Suprapubic skin (tissue), 4 donors: ENCODE results near the gene SLC2A9. TPM values are rescaled to one million over a fixed set of nuclear protein-coding genes. Genes with fewer than 3 reads are reported as not detected.

ENCODE experiments used
- DNase-seq, 2 donors: peaks; one replicate each; pipeline ENCODE4 v3.0.0-alpha.2; 2019; ENCODE audit warnings: low spot score in 2 of 2
- H3K27ac ChIP-seq: fragments of 200-600 bp; sonication (generic); one replicate; pipeline ENCODE4 v1.5.1; 2019
- H3K27me3 ChIP-seq: fragments of 200-600 bp; sonication (generic); one replicate; pipeline ENCODE4 v1.5.1; 2019
- H3K36me3 ChIP-seq: fragments of 200-600 bp; sonication (generic); one replicate; pipeline ENCODE4 v1.5.1; 2019
- H3K4me1 ChIP-seq: fragments of 200-600 bp; sonication (generic); one replicate; pipeline ENCODE4 v1.5.1; 2019
- H3K4me3 ChIP-seq: fragments of 200-600 bp; sonication (generic); one replicate; pipeline ENCODE4 v1.5.1; 2019; ENCODE audit warnings: mild to moderate bottlenecking
- H3K9me3 ChIP-seq: fragments of 200-600 bp; sonication (generic); one replicate; pipeline ENCODE4 v1.5.1; 2019
- CTCF ChIP-seq, 2 donors: fragments of 200-600 bp in 1 of 2; fragments of 450-650 bp in 1 of 2; sonication (generic) in 1 of 2; IDR thresholded peaks; one replicate each; pipeline ENCODE4 v1.5.1; 2016 to 2019; ENCODE audit warnings: antibody characterized with exemption in 2 of 2, mild to moderate bottlenecking in 1 of 2, moderate library complexity in 1 of 2
- EP300 ChIP-seq: sonication (generic); formaldehyde crosslinking; IDR thresholded peaks from one replicate; pipeline ENCODE4 v1.6.1; 2017; ENCODE audit warnings: antibody characterized with exemption
- POLR2A ChIP-seq, 2 donors: fragments of 450-650 bp; IDR thresholded peaks; one replicate each; pipeline ENCODE4 v1.6.1; 2017; ENCODE audit warnings: antibody characterized with exemption in 2 of 2, mild to moderate bottlenecking in 2 of 2, moderate library complexity in 2 of 2
- POLR2AphosphoS5 ChIP-seq, 3 donors: sonication (generic); formaldehyde crosslinking; IDR thresholded peaks; one replicate each; pipeline ENCODE4 v1.6.1; 2017; ENCODE audit warnings: antibody characterized with exemption in 3 of 3
- WGBS: methylation state at CpG from one replicate; pipeline ENCODE4 v1.1.5; 2018; 5-methylcytosine and 5-hydroxymethylcytosine counted together
- total RNA-seq, 4 donors: library from RNA; depleted of rRNA; stranded (reverse); fragments of >200 nt; gene quantifications; one replicate each; pipeline ENCODE4 v1.1.0, GENCODE V29; 2016

The SLC2A9 gene
- total RNA-seq, 4 donors from 2014 or later = 3.5 to 9.2 (median 8.1) TPM

DNA sequence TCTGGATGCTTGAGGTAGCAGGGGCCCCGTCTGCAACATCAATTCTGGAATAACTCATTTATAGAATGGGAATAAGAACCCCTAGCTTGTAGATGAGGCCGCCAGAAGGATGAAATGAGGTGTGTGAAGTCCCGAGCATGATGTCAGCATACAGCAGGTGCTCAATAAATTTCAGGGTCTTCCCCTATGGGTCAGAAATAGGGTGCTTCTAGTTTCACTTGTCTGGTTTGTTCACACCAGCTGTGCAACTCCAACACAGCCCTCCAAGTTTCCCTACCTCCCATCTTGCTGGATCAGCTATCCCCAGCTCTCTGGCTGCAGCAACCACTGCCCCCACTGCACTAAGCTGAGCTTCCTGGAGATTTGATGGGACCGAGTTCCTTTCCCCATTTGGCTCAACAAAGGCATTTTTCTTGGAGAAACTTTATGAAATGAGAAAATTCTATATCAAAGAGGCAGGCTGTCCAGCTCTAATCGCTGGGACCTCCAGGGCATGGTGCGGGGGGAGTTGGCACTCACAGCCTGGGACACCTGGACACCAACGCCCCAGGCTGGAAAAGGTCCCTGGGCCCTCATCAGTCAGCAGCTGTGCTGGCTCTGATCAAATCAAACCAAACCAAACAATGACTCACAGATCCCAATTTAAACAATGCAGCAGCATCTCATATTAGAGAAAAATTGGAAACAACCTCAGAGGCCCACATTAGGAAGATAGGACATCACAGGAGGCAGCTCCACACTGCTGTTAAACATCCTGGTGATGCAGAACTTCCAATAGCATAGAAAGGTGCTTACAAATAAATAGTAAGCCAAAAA lies 13.3 kb downstream of the SLC2A9 start:
- H3K4me3 ChIP-seq = no peak overlapping the region
- H3K9me3 ChIP-seq = no peaks in the 10 kb centered on the region
- H3K27ac ChIP-seq = no peak overlapping the region
- no peak for DNase-seq
- H3K27me3 ChIP-seq = no peaks in the 10 kb centered on the region
- WGBS = 52% methylated on average over 7 of the region's 7 CpGs
- no peak for TF ChIP-seq EP300
- TF ChIP-seq POLR2AphosphoS5 (IDR thresholded peaks at IDR 0.05) = no peak
- no peak for TF ChIP-seq POLR2A (IDR thresholded peaks at IDR 0.05)
- no peak for TF ChIP-seq CTCF (IDR thresholded peaks at IDR 0.05)
- peaks cover 41% of the 10 kb centered on the region for H3K4me1 ChIP-seq
- no peaks in the 10 kb centered on the region for H3K36me3 ChIP-seq

DNA sequence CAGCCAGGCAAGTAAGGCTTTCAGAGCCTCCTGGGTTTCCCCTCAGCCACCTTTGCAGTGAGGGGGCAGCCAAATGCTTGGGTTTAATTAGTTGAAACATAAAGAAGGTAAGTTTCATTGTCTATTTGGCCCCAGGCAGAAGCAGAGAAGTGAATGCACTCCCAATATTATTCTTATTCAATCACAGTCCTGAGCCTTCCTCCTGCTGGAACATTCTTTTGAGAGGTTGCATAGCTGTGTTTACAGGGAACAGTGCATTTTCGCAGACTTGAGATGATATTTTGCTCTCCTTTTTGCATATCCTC lies 13.9 kb downstream of the SLC2A9 start:
- H3K27ac ChIP-seq = peak overlapping the region; percentile 83
- no peak overlapping the region for H3K4me3 ChIP-seq
- H3K27me3 ChIP-seq = no peaks in the 10 kb centered on the region
- TF ChIP-seq POLR2A (IDR thresholded peaks at IDR 0.05) = no peak
- no peak for TF ChIP-seq EP300
- TF ChIP-seq CTCF (IDR thresholded peaks at IDR 0.05) = no peak
- TF ChIP-seq POLR2AphosphoS5 (IDR thresholded peaks at IDR 0.05) = no peak
- H3K4me1 ChIP-seq = peaks cover 46% of the 10 kb centered on the region
- no peaks in the 10 kb centered on the region for H3K36me3 ChIP-seq
- no peak for DNase-seq
- 75% methylated on average over 1 of the region's 1 CpG for WGBS
- H3K9me3 ChIP-seq = no peaks in the 10 kb centered on the region

DNA sequence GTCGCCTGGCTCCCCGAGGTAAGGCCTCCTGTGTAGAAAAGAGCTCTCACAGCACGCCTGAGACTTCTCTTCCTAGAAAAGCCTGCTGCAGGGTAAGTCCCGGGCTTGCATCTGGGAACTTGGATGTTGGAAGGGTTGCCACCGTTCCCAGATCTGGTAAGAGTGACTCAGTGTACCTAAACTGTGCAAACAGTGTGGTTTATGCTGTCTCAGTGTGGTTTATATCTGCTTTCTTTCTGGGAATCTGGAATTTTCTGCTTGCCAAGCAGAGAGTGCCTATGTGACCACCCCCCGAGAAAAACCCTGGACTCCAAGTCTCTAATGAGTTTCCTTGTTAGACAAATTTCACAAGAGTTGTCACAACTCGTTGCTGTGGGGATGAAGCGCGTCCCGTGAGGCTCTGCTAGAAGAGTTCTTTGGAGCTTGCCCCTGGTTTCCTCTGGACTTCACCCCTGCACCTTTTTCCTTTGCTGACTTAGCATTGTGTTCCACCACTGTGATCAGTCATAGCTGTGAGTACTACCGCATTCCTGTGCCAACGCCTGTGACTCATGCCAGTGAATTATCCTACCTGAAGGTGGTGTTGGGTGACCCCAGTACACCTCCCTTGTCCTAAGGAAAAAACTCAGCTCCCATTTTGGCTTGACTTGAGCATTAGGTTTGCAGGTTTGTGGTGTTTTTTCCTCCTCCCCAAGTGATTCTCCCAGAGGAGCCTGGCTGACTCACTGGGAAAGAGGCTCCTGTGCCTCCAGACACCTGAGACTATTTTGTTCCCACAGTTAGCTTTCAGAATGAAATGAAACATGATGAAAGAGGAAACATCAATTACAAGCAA lies 14.5 kb downstream of the SLC2A9 start:
- H3K27me3 ChIP-seq = no peaks in the 10 kb centered on the region
- no peaks in the 10 kb centered on the region for H3K36me3 ChIP-seq
- TF ChIP-seq EP300 (no peak), POLR2AphosphoS5 (IDR thresholded peaks at IDR 0.05) (no peak), CTCF (IDR thresholded peaks at IDR 0.05) (no peak), POLR2A (IDR thresholded peaks at IDR 0.05) (no peak)
- peak overlapping the region; percentile 83 for H3K27ac ChIP-seq
- no peak for DNase-seq
- 30% methylated on average over 11 of the region's 12 CpGs for WGBS
- no peaks in the 10 kb centered on the region for H3K9me3 ChIP-seq
- H3K4me3 ChIP-seq = no peak overlapping the region
- H3K4me1 ChIP-seq = peaks cover 46% of the 10 kb centered on the region

DNA sequence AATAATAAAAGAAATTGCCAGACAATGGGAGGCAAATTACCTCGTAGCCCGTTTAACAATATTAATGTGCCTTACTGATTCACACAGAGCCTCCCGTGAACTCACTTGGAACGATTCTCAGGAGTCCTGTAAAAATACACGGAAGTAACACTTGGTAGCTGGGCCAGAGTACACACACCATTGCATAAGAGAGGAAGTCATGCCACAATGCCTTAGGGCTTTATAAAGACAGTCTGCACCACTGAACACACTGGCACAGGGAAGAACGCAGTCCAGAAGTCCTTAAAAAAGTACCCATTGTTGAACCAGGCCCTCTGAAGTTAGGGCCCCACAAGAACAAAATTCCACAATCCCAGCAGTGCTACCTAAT lies 15.1 kb downstream of the SLC2A9 start:
- WGBS = 4% methylated on average over 6 of the region's 6 CpGs
- Histone ChIP-seq H3K27ac (peak overlapping the region; percentile 83), H3K27me3 (no peaks in the 10 kb centered on the region), H3K4me1 (peaks cover 46% of the 10 kb centered on the region), H3K9me3 (no peaks in the 10 kb centered on the region), H3K4me3 (no peak overlapping the region), H3K36me3 (no peaks in the 10 kb centered on the region)
- DNase-seq = no peak
- TF ChIP-seq POLR2A (IDR thresholded peaks at IDR 0.05) = no peak
- peak in 2 of 3 donors; percentile 48 to 74 for TF ChIP-seq POLR2AphosphoS5 (IDR thresholded peaks at IDR 0.05)

GRCh38 chr4:10005632-10006031 lies 15.7 kb downstream of the SLC2A9 start:
- Histone ChIP-seq H3K36me3 (no peaks in the 10 kb centered on the region), H3K4me3 (no peak overlapping the region), H3K27ac (peak overlapping the region; percentile 83), H3K9me3 (no peaks in the 10 kb centered on the region), H3K4me1 (peaks cover 46% of the 10 kb centered on the region), H3K27me3 (no peaks in the 10 kb centered on the region)
- 57% methylated on average over 4 of the region's 4 CpGs for WGBS
- TF ChIP-seq EP300 = no peak
- no peak for TF ChIP-seq POLR2A (IDR thresholded peaks at IDR 0.05)
- no peak for TF ChIP-seq POLR2AphosphoS5 (IDR thresholded peaks at IDR 0.05)
- TF ChIP-seq CTCF (IDR thresholded peaks at IDR 0.05) = no peak
- DNase-seq = no peak
